Mesendoderm (in vitro differentiated cells): ENCODE results near the gene IRF2.

Experiments used
- DNase-seq: peaks from one replicate; pipeline ENCODE4 v3.0.0; 2013
- H2AK5ac ChIP-seq: 2 replicates; pipeline ENCODE4 v1.6.1; 2013; ENCODE audit warnings: low read length, inconsistent platforms
- H2BK120ac ChIP-seq: 2 replicates; pipeline ENCODE4 v1.6.1; 2013; ENCODE audit warnings: low read depth, mild to moderate bottlenecking, low read length, moderate library complexity, mixed read lengths
- H2BK15ac ChIP-seq: replicated peaks from 2 replicates; pipeline ENCODE4 v1.6.1; 2013; ENCODE audit warnings: low read depth, mild to moderate bottlenecking, moderate library complexity
- H2BK5ac ChIP-seq: 2 replicates; pipeline ENCODE4 v1.6.1; 2013; ENCODE audit warnings: low read length, inconsistent platforms
- H3K18ac ChIP-seq: 2 replicates; pipeline ENCODE4 v1.6.1; 2013; ENCODE audit warnings: mild to moderate bottlenecking, low read length, mixed read lengths
- H3K23ac ChIP-seq: one replicate; pipeline ENCODE4 v1.6.1; 2013; ENCODE audit warnings: low read length
- H3K27ac ChIP-seq: 2 replicates; pipeline ENCODE4 v1.5.1; 2013; ENCODE audit warnings: low read depth, mild to moderate bottlenecking, inconsistent platforms, low read length, moderate library complexity
- H3K27me3 ChIP-seq: 2 replicates; pipeline ENCODE4 v1.6.1; 2013; ENCODE audit warnings: low read length, control low read depth, mild to moderate bottlenecking, inconsistent platforms; ENCODE audit not compliant: insufficient read depth, poor library complexity
- H3K36me3 ChIP-seq: 2 replicates; pipeline ENCODE4 v1.6.1; 2013; ENCODE audit warnings: low read length, inconsistent platforms; ENCODE audit not compliant: control insufficient read depth, insufficient read depth
- H3K4ac ChIP-seq: one replicate; pipeline ENCODE4 v1.6.1; 2013; ENCODE audit warnings: low read depth, mild to moderate bottlenecking, low read length, moderate library complexity
- H3K4me1 ChIP-seq: 2 replicates; pipeline ENCODE4 v1.6.1; 2013; ENCODE audit warnings: low read depth, low read length, inconsistent platforms; ENCODE audit not compliant: control insufficient read depth
- H3K4me2 ChIP-seq: 2 replicates; pipeline ENCODE4 v1.6.1; 2013; ENCODE audit warnings: low read length
- H3K4me3 ChIP-seq: 2 replicates; pipeline ENCODE4 v1.5.1; 2013; ENCODE audit warnings: mild to moderate bottlenecking, low read length
- H3K56ac ChIP-seq: one replicate; pipeline ENCODE4 v1.6.1; 2013; ENCODE audit warnings: low read length
- H3K79me1 ChIP-seq: 2 replicates; pipeline ENCODE4 v1.6.1; 2013; ENCODE audit warnings: low read length, inconsistent platforms
- H3K79me2 ChIP-seq: 2 replicates; pipeline ENCODE4 v1.6.1; 2013; ENCODE audit warnings: mild to moderate bottlenecking, low read length; ENCODE audit not compliant: control insufficient read depth, insufficient read depth
- H3K9ac ChIP-seq: 2 replicates; pipeline ENCODE4 v1.6.1; 2013; ENCODE audit warnings: low read length, inconsistent platforms
- H4K5ac ChIP-seq: one replicate; pipeline ENCODE4 v1.6.1; 2013; ENCODE audit warnings: low read length
- H4K8ac ChIP-seq: one replicate; pipeline ENCODE4 v1.6.1; 2013; ENCODE audit warnings: low read depth, mild to moderate bottlenecking, control low read depth, low read length, moderate library complexity
- WGBS: extraction: QIAGEN DNeasy Blood & Tissue Kit; methylation state at CpG from one replicate; pipeline ENCODE4 v1.1.7; 2013; ENCODE audit warnings: low lambda C conversion rate, missing lambda C conversion rate; ENCODE audit not compliant: insufficient coverage; ENCODE audit errors: extremely low coverage; 5-methylcytosine and 5-hydroxymethylcytosine counted together

IRF2 gene

GRCh38 chr4:184463856-184464255 lies 10.5 kb downstream of the IRF2 start:
- no peak for DNase-seq
- Histone ChIP-seq H3K27me3 (no peaks in the 10 kb centered on the region), H2AK5ac (no peak overlapping the region), H3K18ac (no peak overlapping the region), H3K4me2 (no peak overlapping the region), H3K9ac (no peak overlapping the region), H4K8ac (no peak overlapping the region), H3K56ac (no peak overlapping the region), H3K4me1 (no peaks in the 10 kb centered on the region), H2BK120ac (no peak overlapping the region), H3K4me3 (no peak overlapping the region), H3K4ac (no peak overlapping the region), H3K79me1 (peaks cover 12% of the 10 kb centered on the region), H3K23ac (no peak overlapping the region), H2BK15ac (no peak overlapping the region), H2BK5ac (no peak overlapping the region), H3K36me3 (no peaks in the 10 kb centered on the region), H3K27ac (no peak overlapping the region), H3K79me2 (peaks cover 3% of the 10 kb centered on the region), H4K5ac (no peak overlapping the region)
- no CpG with 5 or more reads among the region's 5 CpGs for WGBS

DNA sequence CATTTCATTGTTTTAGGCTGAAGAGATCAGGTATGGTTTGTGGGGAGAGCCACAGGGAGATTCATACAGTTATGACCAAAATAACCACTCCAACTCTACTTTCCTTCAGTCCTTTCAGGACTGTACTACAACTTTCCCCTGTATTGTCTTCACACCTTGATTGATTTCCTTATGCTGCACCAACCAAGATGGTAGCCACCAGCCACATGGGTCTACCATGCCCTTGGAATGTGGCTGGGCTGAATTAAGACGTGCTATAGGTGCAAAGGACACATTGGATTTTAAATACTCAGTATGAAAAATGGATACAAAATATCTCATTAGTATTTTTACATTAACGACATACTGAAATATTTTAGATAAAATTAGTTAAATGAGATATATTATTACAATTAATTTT lies 11.2 kb downstream of the IRF2 start:
- no peak for DNase-seq
- Histone ChIP-seq H4K8ac (no peak overlapping the region), H3K27ac (no peak overlapping the region), H3K4me2 (no peak overlapping the region), H3K9ac (no peak overlapping the region), H3K18ac (no peak overlapping the region), H3K4me1 (no peaks in the 10 kb centered on the region), H3K79me1 (peaks cover 12% of the 10 kb centered on the region), H3K36me3 (no peaks in the 10 kb centered on the region), H3K27me3 (no peaks in the 10 kb centered on the region), H2BK5ac (no peak overlapping the region), H4K5ac (no peak overlapping the region), H2AK5ac (no peak overlapping the region), H3K79me2 (peaks cover 3% of the 10 kb centered on the region), H3K56ac (no peak overlapping the region), H3K4me3 (no peak overlapping the region), H2BK120ac (no peak overlapping the region), H3K23ac (no peak overlapping the region), H3K4ac (no peak overlapping the region), H2BK15ac (no peak overlapping the region)
- no CpG with 5 or more reads among the region's 2 CpGs for WGBS

- Histone ChIP-seq H3K4ac (no peak overlapping the region), H2AK5ac (no peak overlapping the region), H3K4me3 (no peak overlapping the region), H2BK5ac (no peak overlapping the region), H3K4me2 (no peak overlapping the region), H3K36me3 (no peaks in the 10 kb centered on the region), H3K79me1 (peaks cover 12% of the 10 kb centered on the region), H2BK15ac (no peak overlapping the region), H3K18ac (no peak overlapping the region), H3K56ac (no peak overlapping the region), H4K8ac (no peak overlapping the region), H3K79me2 (peaks cover 3% of the 10 kb centered on the region), H3K27ac (no peak overlapping the region), H3K9ac (no peak overlapping the region), H3K4me1 (no peaks in the 10 kb centered on the region), H3K23ac (no peak overlapping the region), H2BK120ac (no peak overlapping the region), H4K5ac (no peak overlapping the region), H3K27me3 (no peaks in the 10 kb centered on the region)
- DNase-seq, result no peak
- no CpG with 5 or more reads among the region's 2 CpGs for WGBS
These were observed 11.6 kb downstream of the IRF2 start for GRCh38 chr4:184462724-184463123.

DNA sequence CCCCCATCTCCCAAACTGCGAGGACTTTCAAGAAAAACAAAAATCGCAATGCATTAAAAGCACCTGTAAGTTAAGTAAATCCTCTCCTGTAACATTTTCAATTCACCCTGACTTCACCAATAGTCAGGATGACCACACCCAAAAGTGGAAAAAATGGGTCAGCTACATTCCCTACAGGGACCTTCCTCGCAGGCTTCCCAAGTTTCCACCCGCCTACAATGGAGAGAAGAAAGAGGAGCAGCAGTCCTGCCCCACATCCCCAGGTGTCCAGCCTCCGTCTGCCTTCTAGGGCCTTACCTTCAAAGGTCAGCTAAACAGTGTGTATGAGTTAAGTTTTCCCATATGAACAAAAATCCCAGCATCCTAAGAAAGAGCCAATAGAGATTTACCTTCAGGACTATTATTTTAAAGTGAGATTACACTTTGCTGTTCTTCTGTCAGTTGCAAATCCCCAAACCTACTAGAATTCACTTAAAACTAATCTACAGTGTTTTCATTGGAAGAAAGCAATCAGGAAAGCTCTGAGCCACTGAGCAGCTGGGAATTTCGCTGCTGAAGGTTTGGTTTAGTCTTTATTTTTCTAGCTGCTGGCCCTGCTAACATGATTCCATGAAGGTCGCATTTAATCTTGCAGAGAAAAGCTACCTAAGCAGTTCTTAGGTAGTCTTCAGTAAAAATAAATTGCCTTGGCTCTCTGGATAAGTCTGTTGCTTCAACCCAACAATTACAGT lies 12.5 kb downstream of the IRF2 start:
- Histone ChIP-seq H3K56ac (no peak overlapping the region), H4K8ac (no peak overlapping the region), H3K4ac (no peak overlapping the region), H2BK120ac (no peak overlapping the region), H3K36me3 (no peaks in the 10 kb centered on the region), H3K23ac (no peak overlapping the region), H3K79me1 (peaks cover 12% of the 10 kb centered on the region), H3K27me3 (no peaks in the 10 kb centered on the region), H3K9ac (no peak overlapping the region), H3K27ac (no peak overlapping the region), H3K79me2 (peaks cover 3% of the 10 kb centered on the region), H2BK15ac (no peak overlapping the region), H3K4me3 (no peak overlapping the region), H3K4me1 (no peaks in the 10 kb centered on the region), H2AK5ac (no peak overlapping the region), H3K4me2 (no peak overlapping the region), H3K18ac (no peak overlapping the region), H4K5ac (no peak overlapping the region), H2BK5ac (no peak overlapping the region)
- DNase-seq, result peak; percentile 60
- WGBS, result no CpG with 5 or more reads among the region's 7 CpGs

DNA sequence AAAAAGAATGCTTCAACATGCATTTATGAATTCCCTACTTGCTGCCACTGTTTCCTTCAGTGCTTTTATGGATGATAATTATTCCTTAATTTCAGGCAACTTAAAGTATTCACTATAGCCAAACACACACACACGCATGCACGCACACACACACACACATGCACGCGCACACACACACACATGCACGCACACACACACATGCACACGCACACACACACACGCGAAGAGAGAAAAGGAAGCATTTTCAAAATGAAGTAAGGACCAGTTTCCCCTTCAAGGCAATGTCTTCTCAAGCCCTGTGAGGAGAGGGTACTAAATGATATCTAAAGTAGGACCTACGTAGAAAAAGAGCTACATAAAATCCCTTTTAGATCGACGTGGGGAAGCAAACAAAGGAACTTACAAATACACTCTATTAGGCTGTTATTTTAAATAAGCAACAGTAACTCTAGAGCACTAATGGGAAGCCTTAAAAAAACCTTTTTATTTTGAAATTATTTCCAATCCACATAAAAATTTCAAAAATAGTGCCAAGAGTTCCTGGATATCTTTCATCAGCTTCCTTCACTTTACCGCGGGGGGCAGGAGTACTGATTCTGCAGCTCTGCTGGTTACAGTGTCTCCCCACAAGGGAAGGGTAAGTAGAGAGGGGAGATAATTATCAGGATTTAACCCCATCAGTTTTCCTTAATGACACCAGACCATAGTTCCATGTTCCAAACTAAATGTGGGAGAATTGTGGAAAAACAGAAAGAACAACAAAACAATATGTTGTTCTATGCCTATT lies 13.7 kb downstream of the IRF2 start:
- H2BK15ac ChIP-seq, result no peak overlapping the region
- H3K79me2 ChIP-seq, result no peaks in the 10 kb centered on the region
- no peak overlapping the region for H2AK5ac ChIP-seq
- H4K5ac ChIP-seq, result no peak overlapping the region
- no peak overlapping the region for H3K56ac ChIP-seq
- no peak overlapping the region for H3K27ac ChIP-seq
- no peak overlapping the region for H2BK120ac ChIP-seq
- H3K18ac ChIP-seq, result no peak overlapping the region
- no CpG with 5 or more reads among the region's 13 CpGs for WGBS
- no peak overlapping the region for H4K8ac ChIP-seq
- H3K79me1 ChIP-seq, result peaks cover 9% of the 10 kb centered on the region
- H3K4me3 ChIP-seq, result no peak overlapping the region
- H3K36me3 ChIP-seq, result no peaks in the 10 kb centered on the region
- H3K4me1 ChIP-seq, result no peaks in the 10 kb centered on the region
- H3K4ac ChIP-seq, result no peak overlapping the region
- DNase-seq, result no peak
- no peak overlapping the region for H2BK5ac ChIP-seq
- H3K27me3 ChIP-seq, result no peaks in the 10 kb centered on the region
- H3K4me2 ChIP-seq, result no peak overlapping the region
- H3K23ac ChIP-seq, result no peak overlapping the region
- no peak overlapping the region for H3K9ac ChIP-seq
